Gastroesophageal sphincter (tissue), 4 donors: ENCODE data around the gene MCOLN2. TPM values are rescaled to one million over a fixed set of nuclear protein-coding genes. Genes with fewer than 3 reads are reported as not detected.
"Not testable (repeated sequence)": the region's sequence is repeated elsewhere in the genome, so short reads cannot be mapped to it uniquely, and the experiment has no call there.

ENCODE experiments used
- ATAC-seq: fragments of 150-250 bp; one replicate; pipeline ENCODE4 v1.9.1; 2016; ENCODE audit warnings: mild to moderate bottlenecking, moderate library complexity
- H3K27ac ChIP-seq, 4 donors: fragments of 200-600 bp; sonication (generic) in 3 of 4; 1 replicate in 3 of 4; 2 replicates in 1 of 4; pipeline ENCODE4 v1.5.1; 2016 to 2019
- H3K27me3 ChIP-seq: fragments of 200-600 bp; sonication (generic); one replicate; pipeline ENCODE4 v1.5.1; 2019
- H3K36me3 ChIP-seq, 2 donors: fragments of 200-600 bp; sonication (generic); one replicate each; pipeline ENCODE4 v1.5.1; 2019; ENCODE audit warnings: control low read depth in 1 of 2
- H3K4me1 ChIP-seq, 3 donors: fragments of 200-600 bp; sonication (generic); 1 replicate in 2 of 3; 2 replicates in 1 of 3; pipeline ENCODE4 v1.5.1; 2016 to 2019; ENCODE audit warnings: control low read depth in 2 of 3
- H3K4me3 ChIP-seq, 2 donors: fragments of 200-600 bp; sonication (generic); one replicate each; pipeline ENCODE4 v1.5.1; 2019; ENCODE audit warnings: mild to moderate bottlenecking in 1 of 2, moderate library complexity in 1 of 2
- H3K9me3 ChIP-seq, 3 donors: fragments of 200-600 bp; sonication (generic); one replicate each; pipeline ENCODE4 v1.5.1; 2017 to 2019; ENCODE audit warnings: control low read depth in 2 of 3
- CTCF ChIP-seq, 4 experiments: fragments of 200-600 bp in 2 of 4; fragments of 450-650 bp in 2 of 4; sonication (generic) in 1 of 4; IDR thresholded peaks; one replicate each; pipeline ENCODE4 v1.5.1; 2017 to 2019; ENCODE audit warnings: antibody characterized with exemption in 4 of 4, mild to moderate bottlenecking in 2 of 4, moderate library complexity in 2 of 4
- EP300 ChIP-seq: sonication (generic); formaldehyde crosslinking; IDR thresholded peaks from one replicate; pipeline ENCODE4 v1.6.1; 2017; ENCODE audit warnings: antibody characterized with exemption, mild to moderate bottlenecking
- POLR2A ChIP-seq, 2 donors: fragments of 450-650 bp; IDR thresholded peaks; one replicate each; pipeline ENCODE4 v1.6.1; 2017; ENCODE audit warnings: antibody characterized with exemption in 2 of 2, mild to moderate bottlenecking in 2 of 2, moderate library complexity in 1 of 2
- POLR2AphosphoS5 ChIP-seq: sonication (generic); formaldehyde crosslinking; IDR thresholded peaks from one replicate; pipeline ENCODE4 v1.6.1; 2017; ENCODE audit warnings: antibody characterized with exemption
- WGBS, 2 donors: methylation state at CpG; one replicate each; pipeline ENCODE4 v1.1.5; 2018; ENCODE audit warnings: low coverage in 1 of 2; 5-methylcytosine and 5-hydroxymethylcytosine counted together
- total RNA-seq, 4 donors: library from RNA; depleted of rRNA; stranded (reverse); fragments of >200 nt; gene quantifications; one replicate each; pipeline ENCODE4 v1.1.0, GENCODE V29; 2016

Gene MCOLN2
- total RNA-seq, 4 donors from 2014 or later, result 0.19 to 1.9 (median 0.69) TPM

- no peak overlapping the region for H3K27ac ChIP-seq
- H3K9me3 ChIP-seq, result no peaks in the 10 kb centered on the region
- no peaks in the 10 kb centered on the region for H3K4me1 ChIP-seq
- TF ChIP-seq POLR2A (IDR thresholded peaks at IDR 0.05) (no peak), CTCF (IDR thresholded peaks at IDR 0.05) (no peak), POLR2AphosphoS5 (no peak), EP300 (no peak)
- H3K4me3 ChIP-seq, result no peak overlapping the region
- H3K36me3 ChIP-seq, result no peaks in the 10 kb centered on the region
- 73 to 100% methylated on average over 2 to 5 of the region's 5 CpGs for WGBS, 2 donors
- ATAC-seq, result no peak
- no peaks in the 10 kb centered on the region for H3K27me3 ChIP-seq
These were observed 78.1 kb downstream of the MCOLN2 start for GRCh38 chr1:84918726-84919336.

GRCh38 chr1:84916897-84917296, 80.0 kb downstream of the MCOLN2 start:
- no peak for TF ChIP-seq EP300
- TF ChIP-seq POLR2A (IDR thresholded peaks at IDR 0.05), result no peak
- TF ChIP-seq CTCF (IDR thresholded peaks at IDR 0.05), result no peak
- no peak for TF ChIP-seq POLR2AphosphoS5
- no peak for ATAC-seq
- no peaks in the 10 kb centered on the region for H3K27me3 ChIP-seq
- H3K4me3 ChIP-seq, result no peak overlapping the region
- H3K4me1 ChIP-seq, result no peaks in the 10 kb centered on the region
- WGBS, 2 donors, result 53 to 76% methylated on average over 2 to 3 of the region's 4 CpGs
- no peaks in the 10 kb centered on the region for H3K36me3 ChIP-seq
- no peak overlapping the region for H3K27ac ChIP-seq
- no peaks in the 10 kb centered on the region for H3K9me3 ChIP-seq

GRCh38 chr1:84913555-84913892, 83.4 kb downstream of the MCOLN2 start:
- TF ChIP-seq EP300, result no peak
- TF ChIP-seq POLR2A (IDR thresholded peaks at IDR 0.05), result no peak
- TF ChIP-seq CTCF (IDR thresholded peaks at IDR 0.05), result no peak
- WGBS, 2 donors, result 33 to 34% methylated on average over 4 of the region's 4 CpGs
- H3K27ac ChIP-seq, result no peak overlapping the region
- H3K36me3 ChIP-seq, result no peaks in the 10 kb centered on the region
- H3K4me3 ChIP-seq, result no peak overlapping the region
- H3K9me3 ChIP-seq, result no peaks in the 10 kb centered on the region
- H3K4me1 ChIP-seq, result no peaks in the 10 kb centered on the region
- ATAC-seq, result no peak
- H3K27me3 ChIP-seq, result no peaks in the 10 kb centered on the region

- Histone ChIP-seq H3K27ac (no peak overlapping the region), H3K4me1 (no peaks in the 10 kb centered on the region), H3K36me3 (no peaks in the 10 kb centered on the region), H3K4me3 (no peak overlapping the region), H3K27me3 (no peaks in the 10 kb centered on the region), H3K9me3 (no peaks in the 10 kb centered on the region)
- TF ChIP-seq CTCF (IDR thresholded peaks at IDR 0.05), result no peak
- no peak for TF ChIP-seq EP300
- no peak for TF ChIP-seq POLR2AphosphoS5
- no peak for TF ChIP-seq POLR2A (IDR thresholded peaks at IDR 0.05)
- WGBS, 2 donors, result 71 to 78% methylated on average over 2 to 3 of the region's 3 CpGs
- no peak for ATAC-seq
These were observed 84.0 kb downstream of the MCOLN2 start for GRCh38 chr1:84912726-84913554.

- 86 to 93% methylated on average over 3 to 4 of the region's 4 CpGs for WGBS, 2 donors
These were observed 88.0 kb downstream of the MCOLN2 start for GRCh38 chr1:84908746-84909464.

More at GRCh38 chr1:84908746-84909464, 88.0 kb downstream of the MCOLN2 start:
- not testable (repeated sequence) for H3K9me3 ChIP-seq, H3K27ac ChIP-seq, H3K36me3 ChIP-seq, ATAC-seq, H3K4me3 ChIP-seq, H3K4me1 ChIP-seq, H3K27me3 ChIP-seq
